Activated CD8-positive, alpha-beta memory T cell treated with anti-CD3 and anti-CD28 coated beads for 1 hour (primary cell): ENCODE measurements around the gene CORO2B.
"Not testable (repeated sequence)": the region's sequence is repeated elsewhere in the genome, so short reads cannot be mapped to it uniquely, and the experiment has no call there.

Experiments
- DNase-seq, 2 donors: peaks; one replicate each; pipeline ENCODE4 v3.0.0-alpha.2; 2020; ENCODE audit warnings: low read depth in 1 of 2; ENCODE audit errors: extremely low read depth in 1 of 2

The CORO2B gene

DNA sequence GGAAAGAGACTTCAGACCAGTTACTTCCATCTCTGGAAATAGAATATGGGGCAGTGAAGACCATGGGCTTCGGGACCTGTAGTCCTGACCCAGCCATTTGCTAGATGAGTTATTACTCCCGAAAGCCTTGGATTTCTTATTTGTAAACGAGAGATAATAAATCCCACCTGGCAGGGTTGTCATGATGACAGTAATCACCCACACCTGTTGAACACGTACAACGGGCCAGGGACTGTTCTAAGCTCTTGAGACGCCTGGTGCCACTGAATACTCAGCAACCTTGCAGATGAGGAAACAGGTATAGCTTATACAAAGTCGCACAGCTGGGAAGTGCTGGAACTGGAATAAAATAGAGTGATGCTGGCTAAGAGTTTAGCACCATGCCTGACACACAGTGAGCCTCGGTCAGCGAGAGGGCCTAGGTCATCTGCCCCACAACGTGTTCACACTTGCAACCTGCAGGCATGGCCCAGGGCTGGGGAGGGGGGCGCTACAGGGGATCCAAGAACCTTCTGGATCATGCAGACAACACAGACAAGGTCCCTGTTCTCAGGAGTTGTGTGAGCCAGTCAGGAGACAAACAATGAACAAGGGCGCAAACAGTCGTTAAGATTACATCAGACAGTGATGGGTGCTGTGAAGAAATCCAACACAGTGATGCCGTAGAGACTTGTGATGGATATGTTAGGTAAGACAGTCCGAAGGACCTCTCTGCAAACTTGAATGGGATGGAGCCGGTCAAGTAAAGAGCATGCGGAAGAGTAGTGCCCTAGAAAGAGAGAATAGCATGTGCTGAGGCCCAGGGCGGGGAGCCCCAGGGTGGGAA lies 89.2 kb downstream of the CORO2B start:
- no peak for DNase-seq

DNA sequence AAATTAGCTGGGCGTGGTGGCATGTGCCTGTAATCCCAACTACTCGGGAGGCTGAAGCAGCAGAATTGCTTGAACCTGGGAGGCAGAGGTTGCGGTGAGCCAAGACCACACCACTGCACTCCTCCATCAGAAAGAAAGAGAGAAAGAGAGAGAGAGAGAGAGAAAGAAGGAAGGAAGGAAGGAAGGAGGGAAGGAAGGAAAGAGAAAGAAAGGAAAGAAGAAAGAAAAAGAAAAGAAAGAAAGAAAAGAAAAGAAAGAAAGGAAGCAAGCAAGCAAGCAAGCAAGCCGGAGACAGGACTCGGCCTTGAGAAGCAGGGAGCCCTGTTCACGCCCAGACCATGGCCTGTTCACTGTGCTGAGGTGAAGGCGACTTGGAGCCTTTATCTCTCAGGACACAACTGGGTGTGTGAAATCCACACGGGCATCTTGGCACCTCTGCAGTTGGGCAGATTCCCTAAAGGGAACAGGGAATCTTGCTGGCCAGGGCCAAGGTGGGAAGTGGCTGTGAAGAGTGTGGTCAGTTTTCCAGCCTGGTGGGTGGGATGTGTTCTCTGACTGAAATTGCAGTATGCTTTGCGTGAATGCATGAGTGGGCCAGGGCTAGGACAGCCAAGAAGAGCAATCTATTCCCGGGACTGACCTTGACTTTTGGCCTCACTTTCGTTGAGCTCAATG lies 90.3 kb downstream of the CORO2B start:
- no peak for DNase-seq

DNA sequence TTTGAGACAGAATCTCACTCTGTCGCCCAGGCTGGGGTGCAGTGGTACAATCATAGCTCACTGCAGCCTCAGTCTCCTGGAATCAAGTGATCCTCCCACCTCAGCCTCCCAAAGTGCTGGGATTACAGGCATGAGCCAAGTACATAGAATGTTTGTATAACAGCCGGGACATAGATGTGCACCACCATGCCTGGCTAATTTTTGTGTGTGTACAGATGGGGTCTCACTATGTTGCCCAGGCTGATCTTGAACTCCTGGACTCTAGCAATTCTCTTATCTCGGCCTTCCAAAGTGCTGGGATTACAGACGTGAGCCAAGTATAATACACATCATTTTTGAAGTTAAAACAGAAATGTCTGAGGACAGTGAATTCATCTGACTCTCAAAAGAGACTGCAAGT lies 93.5 kb downstream of the CORO2B start:
- DNase-seq: no peak

DNA sequence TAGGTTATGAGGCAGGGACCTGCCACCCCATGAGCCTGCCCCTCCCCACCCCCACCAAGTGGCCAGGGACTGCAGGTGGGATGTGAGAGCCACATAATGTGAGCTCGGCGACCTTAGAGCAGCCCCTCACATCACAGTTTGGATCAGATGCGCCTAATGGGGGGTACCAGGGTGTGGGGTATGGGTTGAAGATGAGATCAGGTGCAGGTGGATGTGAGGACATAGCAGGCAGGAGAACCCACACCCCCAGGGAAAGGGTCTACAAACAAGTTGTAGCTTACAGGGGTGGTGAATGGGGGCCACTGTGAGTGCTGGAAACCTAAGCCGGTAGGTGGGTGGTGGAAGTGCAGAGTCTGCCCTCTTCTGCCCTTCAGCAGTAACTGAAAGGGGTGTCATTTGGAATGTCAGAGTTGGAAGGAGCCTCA lies 94.0 kb downstream of the CORO2B start:
- DNase-seq: no peak

DNA sequence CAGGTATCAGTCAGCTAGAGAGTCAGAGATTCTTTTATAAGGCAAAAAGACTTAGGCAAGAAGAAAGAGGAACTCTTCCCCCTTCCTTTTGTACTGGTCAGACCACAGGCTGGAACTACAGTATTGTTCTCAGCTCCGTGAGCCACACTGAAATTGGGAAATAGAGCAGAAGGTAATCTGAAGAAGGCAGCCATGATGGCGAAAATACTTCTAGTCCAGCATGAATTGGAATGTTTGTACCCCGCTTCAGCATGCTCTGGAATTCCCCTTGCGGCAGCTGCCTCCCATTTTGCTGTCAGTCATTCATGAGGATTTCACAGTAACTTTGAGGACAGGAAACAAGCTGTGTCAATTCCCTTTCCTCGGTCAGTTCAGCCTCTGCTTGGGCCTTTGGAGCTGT lies 96.2 kb downstream of the CORO2B start:
- DNase-seq: no peak

DNA sequence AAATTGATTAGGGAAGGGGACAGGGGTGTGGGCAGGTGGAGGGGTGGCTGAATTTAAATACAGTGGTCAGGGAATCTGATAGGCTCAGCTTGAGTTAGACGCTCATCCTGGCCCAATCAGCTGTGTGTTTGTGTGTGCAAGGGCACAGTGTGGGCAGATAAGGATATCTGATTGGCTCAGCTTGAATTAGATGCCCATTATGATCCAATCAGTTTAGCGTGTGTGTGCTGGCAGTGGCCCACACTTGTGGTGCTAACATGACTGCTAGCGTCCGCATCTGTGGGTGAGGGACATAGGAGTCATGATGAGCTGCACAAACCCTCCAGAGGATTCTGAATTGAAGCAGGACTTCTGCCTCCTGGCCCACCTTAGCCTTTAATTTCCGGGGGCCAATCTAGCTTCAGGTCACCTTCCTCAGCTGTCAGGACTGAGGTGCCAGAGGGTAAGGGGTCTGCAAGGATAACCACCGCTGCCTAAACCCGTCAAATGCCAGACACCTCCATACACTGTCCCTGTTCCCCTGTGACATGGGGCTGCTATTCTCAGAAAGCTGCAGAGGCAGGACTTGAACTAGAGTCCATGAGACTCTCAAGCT lies 97.3 kb downstream of the CORO2B start:
- DNase-seq: no peak

DNA sequence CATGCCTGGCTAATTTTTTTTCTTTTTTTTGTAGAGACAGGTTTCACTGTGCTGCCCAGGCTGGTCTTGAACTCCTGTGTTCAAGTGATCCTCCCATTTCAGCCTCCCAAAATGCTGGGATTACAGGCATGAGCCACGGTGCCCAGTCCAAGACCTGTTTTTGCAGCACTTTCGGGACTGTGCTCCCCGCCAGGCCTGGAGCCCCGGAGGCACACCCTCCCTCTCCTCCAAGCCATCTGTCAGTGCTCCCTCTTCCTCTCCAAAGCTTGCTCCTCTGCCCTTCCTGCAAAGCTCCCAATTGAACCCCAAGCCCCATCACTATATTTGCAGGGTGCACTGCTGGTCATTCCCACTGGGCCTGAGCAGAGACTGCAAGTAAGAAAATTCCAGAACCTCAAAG lies 98.1 kb downstream of the CORO2B start:
- DNase-seq: no peak

DNA sequence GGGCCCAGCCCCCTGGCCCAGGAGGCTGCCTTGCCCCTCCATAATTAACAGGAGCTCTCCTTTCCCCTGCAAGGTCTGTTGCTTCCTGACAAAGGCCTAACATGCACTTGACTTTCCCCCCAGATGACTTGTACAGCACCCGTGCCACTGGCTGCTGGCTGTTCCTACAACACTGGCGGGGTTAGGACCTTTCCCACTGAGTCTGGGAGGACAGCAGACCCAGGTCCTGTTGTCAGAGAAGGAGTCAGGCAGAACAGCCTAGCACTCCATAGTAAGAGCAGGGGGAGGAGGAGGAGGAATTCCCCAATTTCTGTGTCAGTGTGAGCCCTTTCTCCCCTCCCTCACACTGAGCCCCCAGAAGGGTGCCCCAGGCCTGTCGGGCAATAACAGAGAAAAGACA lies 99.2 kb downstream of the CORO2B start:
- no peak for DNase-seq

DNA sequence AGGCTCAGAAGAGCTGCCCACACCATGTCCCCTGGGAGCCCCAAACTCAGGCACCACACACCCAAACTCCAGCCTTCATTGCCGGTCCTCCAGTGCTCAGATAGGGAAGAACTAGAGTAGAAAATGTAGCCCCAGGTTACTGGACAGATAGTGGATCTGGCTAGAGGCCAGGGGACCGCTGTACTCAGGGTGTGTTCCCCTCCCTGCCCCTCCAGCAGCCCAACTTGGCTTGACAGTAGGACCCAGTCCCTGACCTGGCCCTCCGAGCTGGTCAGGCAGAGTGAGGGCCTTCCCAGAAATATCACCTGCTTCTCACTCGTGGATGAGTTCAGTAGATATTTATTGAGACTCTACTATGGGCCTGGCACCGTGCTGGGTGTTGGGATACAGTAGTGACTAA lies 100.0 kb downstream of the CORO2B start:
- DNase-seq: no peak

DNA sequence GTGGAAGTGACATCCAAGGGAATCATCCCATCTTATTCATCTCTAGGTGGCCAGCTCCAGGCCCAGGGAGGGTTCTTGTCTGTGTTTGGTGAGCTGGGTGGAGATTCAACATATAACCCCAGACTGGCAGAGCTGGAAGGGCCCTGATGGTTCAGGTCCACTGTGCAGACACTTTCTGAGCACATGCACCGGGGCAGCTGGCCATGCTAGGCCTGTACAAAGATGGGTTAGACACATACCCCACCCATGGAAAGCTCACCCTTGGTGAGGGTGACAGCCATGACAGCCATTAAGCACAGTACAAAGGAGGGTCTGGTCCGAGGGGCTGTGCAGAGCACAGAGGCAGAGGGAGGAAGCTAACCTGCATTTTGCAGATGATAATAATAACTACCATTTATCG lies 100.4 kb downstream of the CORO2B start:
- DNase-seq: no peak

DNA sequence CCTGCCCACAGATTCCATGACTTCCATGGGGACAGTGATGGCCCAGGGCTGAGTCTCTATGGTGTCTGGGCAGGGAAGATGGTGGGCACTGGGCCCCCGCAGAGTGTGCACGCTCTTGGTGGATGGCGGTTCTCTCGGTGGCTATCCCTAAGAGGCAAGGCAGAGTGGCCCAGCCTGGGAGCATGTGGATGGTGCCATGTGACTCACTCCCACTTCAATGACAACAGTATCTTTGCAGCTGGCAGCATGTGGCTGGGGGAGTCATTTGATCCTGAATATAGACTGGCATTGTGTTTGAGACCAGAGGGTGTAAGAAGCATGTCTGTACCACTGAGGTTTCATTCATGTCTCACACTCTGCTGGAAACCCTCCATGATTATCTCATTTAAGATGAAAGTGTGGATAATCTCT lies 101.2 kb downstream of the CORO2B start:
- no peak for DNase-seq

DNA sequence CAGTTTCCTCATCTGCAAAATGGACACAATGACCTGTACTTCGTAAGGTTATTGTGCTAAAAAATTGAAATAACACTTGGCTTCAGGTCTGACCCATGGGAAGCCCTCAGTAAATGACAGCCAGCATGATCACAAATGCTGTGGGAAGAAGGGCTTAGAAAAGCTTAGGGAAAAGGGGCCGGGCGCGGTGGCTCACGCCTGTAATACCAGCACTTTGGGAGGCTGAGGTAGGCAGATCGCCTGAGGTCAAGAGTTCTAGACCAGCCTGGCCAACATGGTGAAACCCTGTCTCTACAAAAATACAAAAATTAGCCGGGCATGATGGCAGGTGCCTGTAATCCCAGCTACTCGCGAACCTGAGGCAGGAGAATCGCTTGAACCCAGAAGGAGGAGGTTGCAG lies 102.0 kb downstream of the CORO2B start:
- not testable (repeated sequence) for DNase-seq

DNA sequence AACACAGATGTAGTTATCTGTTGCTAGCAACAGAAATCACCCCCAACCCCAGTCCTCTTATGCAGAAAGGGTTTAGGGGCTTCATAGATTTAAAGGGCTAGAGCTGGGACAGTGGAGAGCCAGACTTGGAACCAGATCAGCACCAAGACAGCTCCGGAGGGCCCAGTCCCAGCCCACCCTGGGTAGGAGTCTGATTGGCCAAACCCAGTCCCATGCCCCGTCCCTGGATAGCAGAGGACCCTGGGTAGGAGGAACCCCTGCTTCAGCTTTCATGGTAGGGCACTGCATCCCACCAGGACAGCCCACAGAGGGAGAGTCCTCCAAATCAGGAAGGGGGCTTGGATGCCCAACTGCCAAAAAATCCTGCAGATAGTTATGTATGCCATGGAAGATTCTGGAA lies 103.0 kb downstream of the CORO2B start:
- DNase-seq: no peak

DNA sequence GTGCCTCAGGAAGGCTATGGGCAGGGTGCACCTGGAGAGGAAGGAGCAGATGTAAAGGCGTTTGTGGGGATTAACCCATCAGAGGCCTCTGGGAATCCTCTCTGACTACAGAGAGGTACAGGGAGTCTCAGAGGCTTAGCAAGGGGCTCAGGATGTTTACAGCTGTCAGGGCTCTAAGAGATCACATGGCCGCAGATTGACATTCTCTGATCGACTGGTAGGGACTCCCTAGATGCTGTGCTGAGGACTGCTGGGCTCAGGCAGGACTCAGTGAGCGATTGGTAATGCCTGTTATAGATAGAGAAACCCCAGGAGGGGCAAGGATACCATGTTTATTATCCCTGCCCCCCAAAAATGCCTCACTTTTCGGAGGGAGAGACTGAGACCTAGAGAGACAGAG lies 103.5 kb downstream of the CORO2B start:
- DNase-seq: no peak

DNA sequence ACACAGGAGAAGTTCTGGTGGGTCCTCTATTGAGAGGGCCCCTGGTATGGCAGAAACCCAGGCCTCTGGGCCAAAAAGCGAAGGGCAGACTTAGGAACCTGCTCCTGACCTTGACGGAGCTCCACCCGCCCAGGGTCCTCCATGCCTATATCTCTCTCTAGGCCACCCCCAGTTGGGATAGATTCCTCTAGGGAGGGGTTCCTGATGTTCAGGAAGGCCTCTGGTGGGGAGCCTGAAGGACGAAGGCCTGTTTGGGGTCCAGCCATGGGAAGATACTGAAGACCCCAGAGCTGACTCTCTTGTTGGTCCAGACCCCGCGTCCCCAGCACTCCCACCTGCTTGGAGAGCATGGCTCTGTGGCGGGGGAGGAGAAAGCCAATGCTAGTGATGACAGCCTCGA lies 104.2 kb downstream of the CORO2B start:
- no peak for DNase-seq

DNA sequence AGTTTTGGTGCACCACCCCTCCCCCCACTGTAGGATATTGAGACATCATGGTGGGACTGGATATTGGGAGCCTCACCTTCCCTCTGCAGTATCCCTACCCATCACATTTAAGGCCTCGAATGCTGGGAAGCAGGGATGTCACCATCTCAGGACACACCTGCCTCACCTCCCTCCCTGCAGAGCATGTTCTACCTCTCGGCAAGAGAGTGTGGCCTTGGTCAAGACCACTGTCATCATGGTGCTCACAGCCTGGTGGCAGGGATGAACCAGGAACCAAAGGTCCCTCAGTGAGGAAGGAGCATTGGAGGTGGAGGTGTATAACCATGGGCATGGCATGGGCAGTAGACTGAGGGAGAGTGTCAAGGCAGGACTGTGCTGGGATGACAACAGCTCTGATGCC lies 104.8 kb downstream of the CORO2B start:
- DNase-seq: no peak

DNA sequence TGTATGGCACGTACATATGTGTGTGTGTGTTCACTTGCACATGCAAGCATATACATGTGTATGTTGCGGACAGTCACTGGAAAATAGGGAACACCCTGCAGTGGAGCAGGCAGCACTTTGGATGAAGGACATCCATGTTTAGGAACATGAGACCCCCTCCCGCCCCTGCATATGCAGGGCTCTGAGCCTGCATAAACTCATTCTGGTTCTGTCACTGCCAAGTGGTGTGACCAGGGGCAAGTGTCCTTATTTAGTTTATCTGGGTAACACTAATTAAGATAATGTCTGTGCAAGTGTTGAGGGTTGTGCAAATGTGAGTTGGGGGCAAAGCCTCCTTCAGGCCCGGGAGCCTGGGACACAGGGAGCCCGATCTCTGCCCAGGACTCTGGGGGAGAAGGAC lies 105.7 kb downstream of the CORO2B start:
- DNase-seq: no peak

DNA sequence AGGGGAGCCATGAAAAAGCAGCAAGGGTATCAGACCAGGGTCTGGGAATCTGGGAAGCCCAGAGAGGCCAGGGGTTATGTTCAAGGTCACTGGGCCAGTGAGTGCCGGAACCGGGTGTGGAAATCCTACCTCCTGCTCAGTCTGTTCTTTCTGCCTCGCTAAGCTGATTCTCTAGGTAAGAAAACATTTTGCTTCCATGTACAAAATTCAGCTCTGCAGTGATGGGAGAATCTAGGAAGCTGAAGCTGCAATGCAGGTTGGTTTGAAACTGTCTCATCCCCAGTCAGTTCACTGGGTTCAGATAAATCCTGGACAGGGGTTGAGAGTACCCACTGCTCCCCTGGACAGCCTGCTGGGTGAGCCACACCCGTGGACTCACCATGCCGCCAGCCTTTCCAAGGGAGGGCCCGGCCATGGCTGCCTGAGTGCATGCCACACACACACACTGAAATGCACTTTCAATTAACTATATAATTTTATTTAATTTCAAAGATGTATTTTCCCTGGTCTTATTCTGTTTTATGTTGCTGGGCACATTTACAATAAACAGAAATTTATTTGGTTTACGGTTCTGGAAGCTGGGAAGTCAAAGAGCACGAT lies 108.4 kb downstream of the CORO2B start:
- DNase-seq: no peak

DNA sequence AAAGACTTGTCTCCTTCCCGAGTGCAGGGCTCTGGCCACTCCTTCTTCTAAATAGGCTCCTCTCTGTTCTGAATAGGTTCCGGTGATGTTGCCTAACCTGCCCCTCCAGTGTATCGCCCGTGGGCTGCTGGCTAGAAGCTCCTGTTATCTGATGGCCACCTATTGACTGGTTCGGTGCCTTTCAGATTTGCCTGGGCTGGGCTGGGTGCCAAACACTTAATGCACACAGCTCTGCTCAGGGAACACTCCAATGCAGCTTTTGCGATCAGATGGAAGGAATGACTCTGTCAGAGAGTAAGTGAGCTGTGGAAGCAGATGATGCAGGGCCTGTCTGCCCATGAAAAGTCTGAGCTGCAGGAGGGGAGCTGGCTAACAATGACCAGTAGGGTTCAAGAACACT lies 112.9 kb downstream of the CORO2B start:
- DNase-seq: no peak

DNA sequence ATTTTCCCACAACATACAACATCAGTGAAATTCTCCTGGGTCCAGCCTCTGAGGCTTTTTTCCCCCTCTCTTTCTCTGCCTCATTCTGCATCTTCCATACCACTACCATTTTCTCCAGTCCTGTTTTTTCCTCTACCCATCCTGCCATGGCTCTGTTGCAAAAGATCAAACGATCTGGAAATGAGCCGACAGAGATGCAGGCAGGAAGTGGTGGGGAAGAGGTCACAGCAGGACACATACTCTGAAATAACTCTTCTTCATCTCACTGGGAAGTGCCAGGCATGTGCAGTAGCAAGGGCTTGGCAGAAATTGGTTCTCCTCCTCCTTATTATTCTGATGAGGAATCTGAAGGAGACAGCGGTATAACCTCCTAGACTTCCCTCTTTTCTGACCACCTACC lies 114.3 kb downstream of the CORO2B start:
- no peak for DNase-seq

DNA sequence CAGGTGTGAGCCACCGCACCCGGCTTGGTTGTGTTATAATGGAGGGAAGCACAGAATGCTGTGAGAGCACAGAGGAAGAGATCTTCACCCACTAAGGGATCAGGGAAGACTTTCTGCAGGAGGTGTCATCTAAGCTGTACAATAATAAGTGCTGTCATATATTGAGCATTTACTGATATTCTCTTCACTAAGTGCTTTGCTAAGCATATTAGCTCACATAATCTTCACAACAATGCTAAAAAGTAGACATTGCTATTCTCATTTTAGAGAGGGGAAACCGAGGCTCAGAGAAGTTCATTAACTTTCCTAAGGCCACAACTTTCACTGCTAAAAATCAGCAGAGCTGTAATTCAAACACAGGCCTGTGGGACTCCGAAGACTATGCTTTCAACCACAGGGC lies 115.3 kb downstream of the CORO2B start:
- no peak for DNase-seq
